Kasumi-1 (cell line): Measurements from ENCODE around the gene NADK.
"Not testable (repeated sequence)": the region's sequence is repeated elsewhere in the genome, so short reads cannot be mapped to it uniquely, and the experiment has no call there.

Source experiments
- DNase-seq, 2 experiments: peaks; one replicate each; lab custom pipeline; 2025; lab: John Stamatoyannopoulos, UW

Gene NADK

DNA sequence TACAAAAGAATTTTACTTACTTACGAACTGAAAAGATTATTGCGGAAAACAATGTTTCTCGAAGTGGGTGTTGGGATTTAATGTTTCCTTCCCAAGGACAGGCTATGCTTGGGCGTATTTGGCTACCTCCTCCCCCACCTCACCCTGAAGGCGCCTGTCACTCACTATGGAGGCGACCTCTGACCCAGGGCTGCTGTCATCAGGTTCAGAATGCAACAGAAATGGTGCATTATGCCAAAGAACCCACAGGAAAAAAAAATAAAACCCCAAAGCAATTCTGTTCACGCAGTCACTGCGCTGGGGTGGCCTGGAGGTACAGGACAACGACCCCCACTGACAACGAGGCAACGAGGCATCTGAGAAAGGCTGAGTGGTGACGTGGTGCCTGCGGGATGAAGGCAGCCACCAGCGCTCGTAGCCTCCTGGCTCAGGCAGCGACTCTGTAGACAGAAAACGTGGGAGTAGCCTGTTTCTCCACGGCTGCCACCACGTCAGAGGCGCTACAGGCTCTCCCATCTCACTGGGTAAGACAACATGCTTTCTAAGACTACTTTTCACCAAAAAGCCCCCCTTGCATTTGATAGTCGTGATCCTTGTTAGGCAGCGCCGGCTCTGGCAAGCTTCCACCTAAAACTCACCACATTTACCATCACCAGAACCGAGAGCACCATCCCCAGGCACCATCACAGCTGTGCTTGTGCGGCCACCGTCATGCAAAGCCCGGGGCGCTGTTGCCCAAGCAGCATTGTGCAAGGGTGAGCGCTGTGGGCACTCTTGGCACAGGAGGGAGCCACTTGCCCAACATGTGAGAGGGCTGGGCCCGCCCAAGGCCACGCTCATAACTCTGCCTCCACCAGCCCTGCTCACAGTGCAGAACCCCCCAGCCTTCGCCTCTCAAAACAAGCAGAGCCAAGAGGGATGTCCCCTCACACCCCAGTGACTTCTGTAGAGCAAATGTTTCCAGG, 14.3 kb downstream of the NADK start:
- no peak for DNase-seq

DNA sequence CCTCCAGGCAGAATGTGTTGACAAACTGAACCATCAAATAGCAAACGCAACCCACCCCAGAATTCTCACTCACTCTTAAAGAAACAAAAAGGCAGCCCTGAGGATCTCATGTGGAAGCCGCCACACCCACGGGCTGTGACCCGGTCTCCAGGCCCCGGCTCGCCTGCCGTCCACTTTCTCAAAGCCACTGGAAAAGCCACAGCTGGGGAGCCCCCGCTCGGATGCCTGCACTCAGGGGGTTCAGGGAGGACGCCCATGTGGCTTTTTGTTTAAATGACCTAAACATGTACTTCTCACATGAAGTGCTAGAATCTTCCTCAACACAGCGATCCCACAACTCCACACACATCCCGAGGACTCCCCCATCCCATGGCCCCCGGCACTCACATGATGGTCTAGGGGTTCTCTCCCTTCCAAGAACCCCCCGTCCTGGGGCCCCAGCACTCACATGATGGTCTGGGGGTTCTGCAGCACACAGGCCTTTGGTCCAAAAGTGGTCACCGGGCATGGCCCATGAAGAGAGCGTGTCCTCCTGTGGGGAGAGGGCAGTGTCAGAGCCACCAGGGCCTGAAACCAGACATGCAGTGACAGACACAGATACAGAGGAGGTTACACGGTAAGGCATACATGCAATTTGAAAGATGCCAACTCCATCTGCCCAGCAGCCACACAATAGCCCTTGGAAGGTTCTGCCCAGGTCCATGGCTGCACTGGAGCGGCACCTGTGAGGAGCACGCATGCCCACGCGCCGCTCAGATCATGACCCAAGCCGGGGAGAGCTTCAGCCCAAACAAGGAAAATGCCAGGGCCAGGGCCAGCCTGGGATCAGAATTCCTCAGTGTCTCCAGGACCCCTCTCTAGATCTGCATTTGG, 16.5 kb downstream of the NADK start:
- DNase-seq = no peak

DNA sequence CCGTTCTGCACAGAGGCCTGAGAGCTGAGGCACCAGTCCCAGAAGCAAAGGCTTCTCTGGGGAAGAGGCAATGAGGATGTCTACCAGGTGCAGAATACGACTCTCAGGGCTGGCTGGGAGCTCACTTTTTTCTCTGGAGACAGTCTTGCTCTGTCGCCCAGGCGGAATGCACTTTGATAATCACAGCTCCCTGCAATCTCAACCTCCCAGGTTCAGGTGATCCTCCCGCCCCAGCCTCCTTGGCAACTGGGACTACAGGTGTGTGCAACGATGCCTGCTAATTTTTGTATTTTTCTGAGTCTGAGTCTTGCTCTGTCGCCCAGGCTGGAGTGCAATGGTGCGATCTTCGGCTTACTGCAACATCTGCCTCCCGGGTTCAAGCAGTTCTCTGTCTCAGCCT, 17.6 kb downstream of the NADK start:
- no peak for DNase-seq

DNA sequence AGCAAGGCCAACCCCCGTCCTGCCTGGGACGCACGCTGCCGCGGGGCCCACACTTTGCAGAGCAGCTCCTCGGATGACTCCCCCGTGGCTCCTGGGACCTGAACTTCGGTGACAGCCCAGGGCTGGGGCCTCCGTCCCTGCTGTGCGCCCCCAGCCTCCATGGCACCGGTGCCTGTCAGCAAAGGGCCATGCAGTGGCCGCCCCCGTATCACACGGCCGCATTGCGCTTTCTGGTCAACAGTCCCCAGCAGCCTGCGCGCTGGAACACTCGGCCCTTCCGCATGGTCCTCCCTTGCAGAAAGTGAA, 18.0 kb downstream of the NADK start:
- no peak for DNase-seq

DNA sequence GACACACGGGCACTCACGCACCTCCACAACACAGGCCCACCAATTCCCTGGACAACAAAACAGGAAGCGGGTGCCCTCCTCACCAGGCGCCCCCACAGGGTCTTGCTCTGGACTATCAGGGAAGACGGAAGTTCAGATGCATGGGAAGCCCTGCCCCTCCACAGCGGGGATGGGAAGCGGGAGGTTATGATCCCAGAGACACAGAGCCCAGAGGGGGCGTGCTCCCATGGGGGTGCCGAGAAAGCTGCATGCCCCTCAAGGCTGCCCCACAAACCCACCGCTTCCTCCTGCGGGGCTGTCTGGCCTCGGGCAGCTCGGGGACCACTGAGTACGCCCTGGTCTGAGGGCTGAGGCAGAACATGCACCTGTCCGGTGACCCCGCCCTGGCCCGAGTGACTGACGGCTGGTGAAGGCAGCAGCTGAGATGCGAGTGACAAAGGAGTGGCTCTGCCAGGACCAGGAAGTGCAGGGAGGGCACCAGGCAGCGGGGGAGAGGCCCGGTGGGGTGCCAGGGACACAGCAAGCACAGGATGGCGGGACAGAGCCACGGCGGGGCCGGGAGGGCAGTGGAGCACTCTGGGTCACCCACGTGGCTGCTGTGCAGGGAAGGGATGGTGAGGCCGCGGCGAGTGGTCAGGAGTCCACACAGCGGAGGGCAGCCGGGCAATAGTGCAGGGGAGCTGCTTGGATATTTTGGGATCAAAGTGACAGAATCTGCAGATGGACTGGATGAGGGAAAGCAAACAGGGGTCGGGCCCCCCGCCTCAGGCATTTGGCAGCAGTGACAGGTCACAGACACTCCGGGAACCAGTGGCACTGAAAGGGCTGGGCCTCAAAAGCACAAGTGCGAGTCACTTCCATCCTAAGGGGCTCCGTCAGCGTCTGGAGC, 18.6 kb downstream of the NADK start:
- DNase-seq = no peak

DNA sequence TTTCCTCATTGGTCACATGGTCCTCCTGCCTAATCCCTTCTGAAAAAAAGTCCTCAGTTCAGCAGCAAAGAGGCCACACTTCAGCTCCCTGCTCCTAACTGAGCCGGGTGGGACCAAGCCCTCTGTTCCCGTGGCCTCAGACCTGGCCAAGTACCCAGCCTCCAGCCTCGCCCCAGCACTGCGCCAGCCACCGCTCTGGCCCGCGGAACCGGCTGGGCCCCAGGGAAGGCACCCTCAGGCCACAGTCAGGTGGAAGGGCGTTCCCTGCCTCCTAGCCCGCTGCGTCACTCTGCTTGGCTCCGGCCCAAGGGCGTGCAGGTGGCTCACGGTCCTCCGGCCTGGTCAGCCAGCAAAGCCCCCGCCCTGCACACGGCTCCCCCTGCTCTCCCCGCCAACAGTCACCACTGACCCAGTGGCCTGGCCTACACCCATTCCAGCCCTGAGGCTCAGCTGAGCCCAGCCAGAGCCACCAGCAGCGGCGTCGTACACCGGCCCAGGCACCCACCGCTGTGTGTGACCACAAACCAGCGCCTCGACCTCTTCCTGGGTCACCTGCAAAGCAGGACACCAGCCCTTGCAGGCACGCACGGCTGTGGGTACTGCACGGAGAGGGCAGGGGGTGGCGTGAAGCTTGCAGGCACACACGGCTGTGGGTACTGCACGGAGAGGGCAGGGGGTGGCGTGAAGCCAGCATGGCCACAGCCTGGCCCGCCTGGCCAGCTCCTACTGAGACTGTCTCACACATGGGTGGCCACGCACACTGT, 19.4 kb downstream of the NADK start:
- no peak for DNase-seq

DNA sequence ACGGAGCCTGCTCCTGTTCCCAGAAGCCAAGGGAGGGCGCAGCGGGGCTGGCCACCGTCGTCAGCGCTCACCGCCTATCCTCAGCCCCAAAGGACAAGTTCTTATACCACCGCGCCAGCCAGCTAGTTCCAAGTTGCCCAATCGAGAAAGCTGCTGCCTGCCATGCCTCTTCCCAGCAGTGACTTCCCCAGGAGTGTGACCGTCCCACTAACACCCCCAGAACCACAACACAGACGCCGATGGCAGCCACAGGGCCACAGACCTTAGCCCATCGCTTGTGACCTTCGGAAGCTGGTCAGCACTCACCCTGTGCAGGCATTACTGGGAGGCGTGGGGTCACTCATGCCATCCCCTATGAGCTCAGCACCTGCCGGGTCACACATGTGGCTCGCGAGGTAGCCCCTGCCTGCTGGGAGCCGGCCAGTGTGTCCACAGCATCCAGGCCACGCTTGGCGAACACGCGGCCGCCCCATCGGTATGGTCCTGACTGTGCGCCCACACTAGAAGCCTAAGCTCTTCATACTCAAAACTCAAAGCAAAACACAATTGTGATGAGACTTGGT, 20.1 kb downstream of the NADK start:
- DNase-seq = no peak

DNA sequence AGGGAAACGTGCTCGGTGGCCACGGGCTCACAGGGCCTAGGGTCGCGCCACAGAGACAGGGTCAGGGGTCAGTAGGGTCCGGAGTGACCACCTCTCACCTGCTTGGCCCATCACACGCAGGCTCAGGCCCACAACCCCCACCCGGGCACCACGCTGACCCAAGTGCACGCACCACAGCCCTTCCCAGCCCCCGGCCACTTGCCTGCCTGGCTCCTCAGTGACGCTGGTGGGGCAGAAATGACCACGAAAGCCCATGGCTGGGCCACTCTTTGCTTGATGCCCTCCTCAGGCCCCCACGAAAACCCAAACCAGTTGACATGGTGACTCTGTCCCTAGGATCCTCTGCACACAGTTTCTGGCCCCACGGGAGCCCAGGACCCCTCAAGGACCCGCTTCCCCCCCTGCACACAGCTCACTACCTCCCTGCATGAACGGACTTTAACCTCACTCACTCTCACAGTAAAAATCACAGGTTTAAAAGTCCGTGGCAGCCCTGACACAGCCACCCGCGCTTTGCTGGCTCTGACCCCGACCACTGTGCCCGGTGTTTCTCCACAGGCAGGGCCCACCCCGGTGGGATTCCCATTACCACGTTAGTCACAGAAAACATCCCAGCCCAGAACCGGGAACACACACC, 20.7 kb downstream of the NADK start:
- no peak for DNase-seq

DNA sequence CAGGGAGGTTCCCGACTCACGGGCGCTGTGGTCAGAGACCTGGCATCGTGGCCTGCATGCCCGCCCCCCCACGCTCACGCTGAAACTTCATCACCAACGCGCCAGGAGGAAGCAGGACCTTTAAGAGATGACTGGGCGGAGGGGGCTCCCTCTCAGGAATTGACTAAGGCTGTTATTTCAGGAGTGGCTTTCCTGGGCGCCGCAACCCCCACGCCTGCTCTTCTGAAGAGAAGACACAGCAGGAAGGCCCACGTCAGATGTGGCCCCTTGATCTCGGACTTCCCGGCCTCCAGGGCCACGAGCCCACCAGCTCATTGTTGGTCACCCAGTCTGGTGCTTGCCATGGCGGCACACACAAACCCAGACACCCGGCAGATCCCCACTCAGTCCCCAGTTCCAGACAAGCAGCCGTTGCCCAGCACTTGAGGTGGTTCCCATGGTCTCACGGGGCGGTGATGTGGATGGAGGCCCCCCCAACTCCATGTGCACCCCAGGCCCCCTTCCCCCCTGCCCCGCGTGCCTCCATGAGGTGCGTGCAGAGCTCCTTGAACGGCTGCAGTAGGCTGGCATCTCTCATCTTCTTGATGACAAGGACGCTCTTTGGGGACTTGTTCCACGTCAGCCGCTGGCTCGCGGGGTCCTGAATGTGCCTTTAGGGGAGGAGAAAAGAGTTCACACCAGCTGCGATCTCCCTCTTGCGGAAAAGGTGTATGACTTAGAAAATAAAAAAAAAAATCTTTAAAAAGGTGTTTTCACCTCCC, 21.4 kb downstream of the NADK start:
- no peak for DNase-seq

DNA sequence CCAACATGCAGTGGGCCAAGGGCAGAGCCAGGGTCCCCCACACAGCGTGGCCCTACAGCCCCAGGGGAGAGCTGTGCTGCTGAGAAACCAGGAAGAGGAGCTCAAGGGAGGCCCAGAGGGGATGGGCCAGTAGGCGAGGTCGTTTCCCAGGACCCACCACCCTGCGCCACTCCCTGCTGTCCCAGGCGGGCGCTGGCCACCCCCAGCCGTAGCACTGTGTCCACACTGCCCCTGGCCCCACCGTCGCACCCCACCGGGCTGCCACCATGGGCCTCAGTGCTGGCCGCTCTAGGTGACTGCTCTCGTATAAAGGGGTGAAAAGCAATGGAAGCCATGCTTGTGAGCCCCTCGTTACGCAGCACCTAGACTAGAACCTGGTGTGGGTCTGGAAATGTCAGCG, 22.4 kb downstream of the NADK start:
- DNase-seq = no peak

DNA sequence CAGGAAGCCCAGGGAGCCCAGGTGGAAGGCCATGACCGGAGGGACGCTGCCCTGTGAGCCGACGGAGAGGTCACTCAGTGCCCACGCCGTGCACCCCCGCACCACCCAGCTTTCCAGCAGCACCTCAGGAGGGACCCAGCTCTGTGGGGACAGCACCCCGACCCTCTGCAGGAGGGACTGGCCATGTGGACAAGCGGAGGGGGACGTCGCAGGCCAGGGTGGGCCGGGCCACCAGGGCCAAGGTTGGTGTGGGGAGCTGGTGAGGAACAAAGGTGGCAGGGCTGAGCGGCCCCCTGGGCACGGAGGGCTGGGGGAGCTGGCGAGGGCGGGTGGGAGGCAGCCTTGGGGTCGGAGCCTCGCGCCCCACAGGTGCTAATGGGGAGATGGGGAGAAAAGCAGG, 22.8 kb downstream of the NADK start:
- no peak for DNase-seq

DNA sequence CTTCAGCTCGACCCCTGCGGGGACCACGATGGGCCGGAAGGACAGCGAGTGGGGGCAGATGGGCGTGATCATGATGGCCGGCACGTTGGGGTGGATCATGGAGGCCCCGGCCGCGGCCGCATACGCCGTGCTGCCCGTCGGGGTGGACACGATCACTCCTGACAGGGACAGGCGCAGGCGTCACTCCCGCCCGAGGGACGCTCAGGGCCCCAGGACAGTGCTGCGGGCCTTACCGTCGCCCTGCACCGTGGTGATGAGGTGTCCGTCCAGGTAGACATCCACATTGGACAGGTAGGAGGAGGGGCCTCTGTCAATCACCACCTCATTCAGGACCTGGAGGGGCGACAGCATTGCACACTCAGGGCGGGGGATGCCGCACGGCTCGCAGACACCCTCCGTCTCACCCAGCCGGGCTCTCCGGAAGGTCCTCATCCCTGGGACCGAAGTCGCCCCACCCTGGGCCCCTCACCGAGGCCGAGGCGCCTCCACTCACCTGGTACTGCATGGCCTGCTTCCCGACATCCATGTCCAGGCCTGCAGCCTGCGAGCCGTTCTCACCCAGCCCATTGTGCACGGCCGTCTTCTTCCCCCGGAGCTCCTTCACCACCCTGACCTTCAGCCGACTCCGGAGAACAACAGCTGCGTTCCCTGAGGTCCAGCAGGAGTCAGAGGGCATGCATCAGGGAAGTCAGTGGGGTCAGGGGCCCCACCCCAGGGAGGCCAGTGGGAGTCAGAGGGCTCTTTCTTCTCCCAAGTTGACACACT, 24.0 kb downstream of the NADK start:
- no peak for DNase-seq

DNA sequence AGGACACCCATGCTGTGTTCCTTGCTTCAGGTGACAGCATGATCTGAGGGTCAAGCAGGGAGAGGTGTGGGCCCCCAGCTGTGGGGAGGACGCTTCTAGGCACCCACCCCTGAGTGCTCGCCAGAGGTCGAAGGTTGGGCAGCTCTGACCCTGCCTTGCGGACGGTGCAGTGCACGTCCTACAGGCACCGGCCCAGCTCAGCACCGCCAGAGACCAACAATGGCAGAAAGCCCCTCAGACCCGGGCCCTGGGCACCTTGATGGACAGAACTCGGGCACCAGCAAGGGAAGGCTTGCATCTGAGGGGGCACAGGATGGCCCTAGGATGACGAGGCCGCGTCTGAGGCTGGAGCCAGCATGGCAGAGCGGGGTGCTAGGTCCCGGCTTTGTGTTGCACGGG, 24.7 kb downstream of the NADK start:
- no peak for DNase-seq

DNA sequence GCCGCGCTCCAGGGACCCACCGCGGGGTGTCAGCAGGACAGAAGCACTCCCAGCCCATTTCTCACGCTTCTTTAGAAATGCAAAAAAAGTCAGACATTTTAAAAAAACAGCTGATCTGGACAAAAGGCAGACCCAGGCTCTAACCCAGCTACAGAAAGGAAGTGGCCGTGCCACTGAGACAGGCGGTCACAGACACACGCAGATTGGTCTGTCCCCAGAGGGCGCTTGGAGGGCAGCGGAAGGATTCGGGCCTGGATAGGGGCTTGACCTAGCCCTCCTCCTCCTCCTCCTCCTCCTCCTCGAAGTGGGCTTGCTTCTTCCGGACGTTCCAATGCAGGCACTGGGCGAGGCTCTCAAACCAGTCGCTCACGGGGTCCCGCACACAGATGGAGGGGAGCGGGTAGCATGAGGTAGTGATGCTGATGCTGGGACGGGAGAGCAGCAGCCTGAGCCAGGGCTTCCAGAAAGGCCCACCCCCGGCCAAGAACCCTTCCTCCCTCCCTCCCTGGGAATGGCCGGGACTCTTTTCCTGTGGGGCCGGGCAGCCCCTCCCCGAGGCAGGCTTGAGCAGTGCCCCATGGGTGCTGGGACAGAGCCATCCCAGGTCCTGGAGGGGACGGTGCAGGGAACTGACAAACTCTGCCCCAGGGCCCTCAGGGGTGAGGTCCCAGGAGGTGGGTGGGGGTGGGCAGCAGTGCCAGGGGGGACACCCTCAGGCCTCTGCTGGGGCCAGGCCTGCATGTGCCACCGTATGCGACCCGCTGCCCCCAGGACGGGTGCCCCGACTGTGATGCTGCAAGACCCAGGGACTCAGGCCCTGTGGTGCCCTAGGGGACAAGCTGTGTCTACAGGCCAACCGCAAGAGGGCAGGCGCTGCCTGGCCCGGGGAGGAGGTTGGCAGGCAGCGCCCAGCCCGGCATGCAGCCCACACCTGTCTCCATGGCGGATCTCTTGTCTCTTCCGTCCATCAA, 25.3 kb downstream of the NADK start:
- no peak for DNase-seq

DNA sequence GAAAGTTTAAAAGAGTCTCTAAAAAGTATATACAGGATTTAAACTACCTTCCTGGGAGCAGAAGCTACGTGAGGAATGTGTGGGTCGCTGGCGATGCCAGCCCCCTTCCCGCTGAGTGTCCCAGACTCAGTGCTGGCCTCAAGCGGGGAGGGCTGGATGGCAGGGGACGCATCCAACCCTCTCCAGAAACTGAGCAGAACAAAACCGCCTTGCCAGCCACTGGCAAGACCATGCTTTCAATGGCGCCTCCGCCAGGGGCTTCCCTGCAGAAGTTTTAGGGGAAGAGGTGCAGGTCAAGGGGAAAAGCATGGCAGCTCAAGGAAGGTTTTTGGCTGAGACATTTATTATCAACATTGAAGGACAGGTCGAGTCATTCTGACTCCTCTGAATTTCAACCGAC, 26.1 kb downstream of the NADK start:
- DNase-seq = no peak

DNA sequence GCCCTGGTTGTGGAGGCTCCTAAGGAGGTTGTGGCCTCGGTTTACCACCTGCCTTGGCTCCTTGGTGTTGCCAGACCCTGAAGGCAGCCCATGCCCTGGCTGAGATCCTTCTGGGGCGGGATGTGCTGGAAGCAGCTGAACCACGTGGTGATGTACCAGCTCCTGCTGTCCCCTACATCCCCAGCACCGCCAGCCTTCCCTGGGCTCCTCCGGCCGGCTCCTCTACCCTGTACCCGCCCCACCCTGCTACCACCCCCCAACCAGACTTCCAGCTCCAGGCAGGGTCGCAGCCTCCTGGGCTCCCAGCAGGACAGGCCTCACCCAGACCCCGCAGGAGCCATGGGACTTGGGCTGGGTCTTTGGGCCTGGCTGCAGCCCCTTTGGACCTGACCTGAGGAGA, 28.3 kb downstream of the NADK start:
- not testable (repeated sequence) for DNase-seq

DNA sequence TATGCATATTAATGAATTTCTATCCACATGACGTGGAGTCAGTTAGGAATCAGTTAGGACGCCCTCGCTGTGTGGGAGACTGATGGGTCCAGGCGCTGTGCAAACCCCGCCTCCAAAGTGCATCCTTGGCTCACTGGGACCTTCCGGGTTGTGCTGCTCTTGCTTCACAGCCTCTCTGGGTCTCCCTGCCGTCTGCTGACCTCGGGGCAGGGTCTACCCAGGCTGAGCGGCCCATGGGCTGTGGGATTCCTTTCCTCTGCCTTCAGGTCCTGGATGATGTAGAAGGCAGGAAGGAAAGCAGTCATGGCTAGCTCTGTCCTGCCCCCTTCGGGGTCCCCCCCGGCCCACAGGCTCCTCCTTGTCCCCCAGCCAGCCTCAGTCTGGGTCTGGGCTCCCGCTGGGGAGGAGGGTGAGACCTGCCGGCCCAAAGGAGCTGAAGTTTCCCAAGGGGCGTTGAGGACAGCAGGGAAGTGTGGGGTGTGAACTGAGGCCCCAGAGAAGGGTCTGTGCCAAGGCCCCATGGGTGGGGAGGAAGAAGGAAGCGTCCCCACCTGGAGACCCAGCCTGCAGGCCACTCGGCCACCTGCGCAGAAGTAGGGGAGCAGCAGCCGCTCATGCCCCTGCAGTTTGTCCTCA, 29.5 kb downstream of the NADK start:
- no peak for DNase-seq
